B cell (primary cell): ENCODE data around the gene CNOT4.

Experiments
- CTCF ChIP-seq: fragments of 200-600 bp; IDR thresholded peaks from one replicate; pipeline ENCODE4 v1.8.0; 2022; ENCODE audit warnings: antibody characterized with exemption, mild to moderate bottlenecking
- EZH2 ChIP-seq: IDR thresholded peaks from 2 replicates; pipeline ENCODE4 v1.6.1; 2012; ENCODE audit warnings: borderline replicate concordance, low read depth, mild to moderate bottlenecking, moderate library complexity, low read length; ENCODE audit not compliant: insufficient read depth, poor library complexity, severe bottlenecking

- no peak for TF ChIP-seq CTCF
- no peak for TF ChIP-seq EZH2
Observed at GRCh38 chr7:135335628-135336139, 174.2 kb downstream of the CNOT4 start.
